GM06990 (cell line): ENCODE measurements around the gene ING2.

Source experiments
- DNase-seq: peaks from one replicate; pipeline ENCODE4 v3.0.0-alpha.2; 2011; ENCODE audit not compliant: insufficient read length; ENCODE audit errors: extremely low read depth
- H3K27me3 ChIP-seq: replicated peaks from 2 replicates; pipeline ENCODE4 v1.6.0; 2011; ENCODE audit warnings: low read length; ENCODE audit not compliant: control insufficient read depth, insufficient read depth
- H3K36me3 ChIP-seq: 2 replicates; pipeline ENCODE4 v1.5.1; 2011; ENCODE audit warnings: low read length; ENCODE audit not compliant: control insufficient read depth, insufficient read depth
- H3K4me3 ChIP-seq: replicated peaks from 2 replicates; pipeline ENCODE4 v1.5.1; 2011; ENCODE audit warnings: low read depth, mild to moderate bottlenecking, control low read depth, low read length
- TF ChIP-seq, protein P1 (sequence below): IDR thresholded peaks from 2 replicates; pipeline ENCODE4 v1.5.1; 2011; ENCODE audit warnings: low read length, control low read depth, mild to moderate bottlenecking, inconsistent platforms; ENCODE audit not compliant: insufficient read depth, poor library complexity, severe bottlenecking

The ING2 gene

DNA sequence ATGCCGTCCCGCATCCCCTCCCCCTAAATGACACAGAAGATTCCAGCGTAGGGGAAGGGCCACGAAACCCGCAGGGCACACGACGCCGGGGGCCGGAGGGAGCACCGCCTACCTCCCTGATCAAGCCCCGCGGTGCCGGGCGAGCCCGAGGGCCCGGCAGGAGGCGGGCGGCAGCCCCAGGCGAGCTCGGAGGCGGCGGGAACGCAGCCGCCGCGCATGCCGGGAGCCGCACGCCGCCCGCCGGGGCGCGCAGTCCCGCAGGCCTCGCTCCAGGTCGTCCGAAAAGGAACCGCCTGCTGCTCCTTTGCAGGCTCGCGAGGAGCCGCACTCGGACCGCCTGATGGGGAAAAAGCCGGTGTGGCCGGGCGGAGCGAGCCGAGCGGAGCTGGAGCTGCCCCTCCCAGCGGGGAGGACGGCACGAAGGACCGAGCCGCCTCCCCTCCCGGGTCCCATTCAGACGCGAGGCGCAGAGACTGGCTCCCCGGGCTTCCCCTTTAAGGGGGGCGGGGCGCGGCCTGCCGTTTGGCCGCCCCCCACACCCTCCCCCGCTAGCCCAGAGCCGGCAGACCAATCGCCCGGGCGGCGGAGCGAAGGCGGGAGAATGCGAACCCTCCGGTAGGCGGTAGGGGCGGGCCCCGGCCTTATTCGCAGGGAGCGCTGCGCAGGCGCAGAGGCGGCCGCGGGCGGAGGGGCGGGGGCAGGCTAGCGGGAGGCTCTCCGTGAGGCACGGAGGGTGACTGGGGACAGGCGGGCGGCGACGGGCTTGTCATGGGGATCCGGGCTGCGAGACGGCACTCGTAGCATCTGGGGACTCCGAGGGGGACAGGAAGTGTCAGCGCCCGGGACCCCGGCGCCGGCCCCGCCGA is 561 bp upstream of the ING2 start:
- Histone ChIP-seq H3K27me3 (no peaks in the 10 kb centered on the region), H3K36me3 (no peaks in the 10 kb centered on the region), H3K4me3 (peak overlapping the region; percentile 89)
- TF ChIP-seq, protein P1, sequence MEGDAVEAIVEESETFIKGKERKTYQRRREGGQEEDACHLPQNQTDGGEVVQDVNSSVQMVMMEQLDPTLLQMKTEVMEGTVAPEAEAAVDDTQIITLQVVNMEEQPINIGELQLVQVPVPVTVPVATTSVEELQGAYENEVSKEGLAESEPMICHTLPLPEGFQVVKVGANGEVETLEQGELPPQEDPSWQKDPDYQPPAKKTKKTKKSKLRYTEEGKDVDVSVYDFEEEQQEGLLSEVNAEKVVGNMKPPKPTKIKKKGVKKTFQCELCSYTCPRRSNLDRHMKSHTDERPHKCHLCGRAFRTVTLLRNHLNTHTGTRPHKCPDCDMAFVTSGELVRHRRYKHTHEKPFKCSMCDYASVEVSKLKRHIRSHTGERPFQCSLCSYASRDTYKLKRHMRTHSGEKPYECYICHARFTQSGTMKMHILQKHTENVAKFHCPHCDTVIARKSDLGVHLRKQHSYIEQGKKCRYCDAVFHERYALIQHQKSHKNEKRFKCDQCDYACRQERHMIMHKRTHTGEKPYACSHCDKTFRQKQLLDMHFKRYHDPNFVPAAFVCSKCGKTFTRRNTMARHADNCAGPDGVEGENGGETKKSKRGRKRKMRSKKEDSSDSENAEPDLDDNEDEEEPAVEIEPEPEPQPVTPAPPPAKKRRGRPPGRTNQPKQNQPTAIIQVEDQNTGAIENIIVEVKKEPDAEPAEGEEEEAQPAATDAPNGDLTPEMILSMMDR = no peak
- peak; percentile 99 for DNase-seq

DNA sequence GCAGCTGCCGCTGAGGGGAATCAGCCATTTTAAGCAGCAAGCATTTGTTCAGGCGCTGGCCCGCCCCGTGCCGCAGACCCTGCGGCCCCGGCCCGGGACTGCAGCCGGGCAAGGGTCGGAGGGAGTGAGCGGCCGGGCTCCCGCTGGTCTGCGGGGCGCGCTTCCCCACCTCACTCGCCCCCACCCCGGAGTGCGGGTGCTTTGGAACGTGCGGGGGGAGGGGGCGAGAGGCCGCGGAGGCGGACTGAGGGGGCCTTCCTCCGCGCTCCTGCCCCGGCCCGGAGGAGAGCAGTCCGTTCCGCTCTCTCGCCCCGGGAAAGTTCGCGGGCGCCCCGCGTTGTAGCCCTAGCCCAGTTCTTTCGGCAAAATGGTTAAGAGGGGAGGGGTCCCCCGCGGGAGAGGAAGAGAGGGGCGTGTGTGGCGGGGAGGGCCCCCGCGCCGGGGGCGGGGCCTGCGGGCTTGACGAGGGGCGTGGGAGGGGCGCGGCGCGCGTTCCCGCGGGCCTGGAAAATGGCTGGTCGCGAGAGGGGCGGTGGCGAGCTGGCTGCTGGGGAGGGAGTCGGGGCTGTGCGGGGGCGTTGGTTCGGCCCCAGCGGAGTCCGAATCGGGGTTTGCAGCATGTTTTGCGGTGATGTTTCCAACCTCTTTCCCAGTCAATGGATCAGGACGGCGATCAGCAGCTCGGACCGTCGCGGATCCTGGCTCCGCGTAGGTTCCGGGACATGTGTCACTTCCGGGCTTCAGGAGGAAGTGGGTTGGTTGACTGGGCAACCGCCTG is 942 bp downstream of the ING2 start:
- Histone ChIP-seq H3K27me3 (no peaks in the 10 kb centered on the region), H3K4me3 (peak overlapping the region; percentile 89), H3K36me3 (no peaks in the 10 kb centered on the region; the same call in 1 of the 2 replicates)
- DNase-seq = peak; percentile 89
- TF ChIP-seq, protein P1 = no peak

DNA sequence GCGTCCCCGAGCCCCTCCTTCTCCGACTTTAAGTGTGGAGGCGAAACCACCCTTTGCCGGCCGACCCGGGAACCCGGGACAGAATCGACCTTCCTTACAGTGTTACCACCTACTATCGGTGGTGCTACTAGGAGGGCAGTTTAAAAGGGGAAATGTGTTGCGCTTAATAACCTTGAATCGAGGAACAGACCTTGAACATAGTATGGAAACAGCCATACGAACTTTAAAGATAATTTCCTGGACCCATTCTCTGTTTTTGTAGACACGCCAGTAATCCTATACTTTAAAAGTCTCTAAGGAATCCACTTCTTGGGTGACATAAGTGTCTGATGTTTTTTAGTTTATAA is 1.5 kb downstream of the ING2 start:
- Histone ChIP-seq H3K36me3 (no peaks in the 10 kb centered on the region; the same call in 1 of the 2 replicates), H3K27me3 (no peaks in the 10 kb centered on the region), H3K4me3 (peak overlapping the region; percentile 89)
- DNase-seq = no peak
- TF ChIP-seq, protein P1 = no peak

DNA sequence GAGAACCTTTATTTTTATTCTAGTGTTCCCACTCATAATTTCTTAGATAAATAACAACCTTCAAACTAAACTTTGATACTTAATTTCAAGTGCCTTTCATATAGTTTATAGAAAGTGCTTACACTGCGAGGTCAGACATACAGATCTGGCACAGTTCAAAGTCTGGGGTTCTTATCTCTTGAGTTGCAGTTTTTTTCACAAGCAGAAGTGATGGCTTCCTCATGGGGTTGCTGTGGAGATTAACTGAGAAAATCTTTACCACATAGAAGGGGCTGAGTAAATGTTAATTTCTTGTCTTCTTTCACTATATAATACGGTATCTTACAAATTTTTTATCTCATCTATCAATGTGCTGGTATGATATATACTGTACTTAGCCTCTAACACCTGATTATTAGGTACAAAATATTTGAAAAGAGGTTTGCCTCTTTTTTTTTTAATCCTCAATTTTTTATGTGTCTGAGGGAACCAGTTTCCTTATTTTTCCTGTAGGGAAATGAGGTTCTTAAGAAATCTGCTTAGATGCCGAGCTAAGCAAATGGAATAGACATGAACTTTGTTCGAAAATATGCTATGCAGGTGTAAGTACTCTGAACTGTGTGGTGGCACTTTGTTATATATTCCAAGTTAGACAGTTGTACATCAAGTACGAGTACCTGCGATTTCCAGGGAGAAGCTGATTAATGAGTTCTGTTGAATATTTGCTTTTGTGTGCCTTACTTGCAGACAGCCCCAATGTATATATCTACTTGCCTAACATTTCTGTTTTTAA is 3.3 kb downstream of the ING2 start:
- Histone ChIP-seq H3K27me3 (no peaks in the 10 kb centered on the region), H3K4me3 (no peak overlapping the region), H3K36me3 (no peaks in the 10 kb centered on the region; the same call in 1 of the 2 replicates)
- TF ChIP-seq, protein P1 = no peak
- no peak for DNase-seq

DNA sequence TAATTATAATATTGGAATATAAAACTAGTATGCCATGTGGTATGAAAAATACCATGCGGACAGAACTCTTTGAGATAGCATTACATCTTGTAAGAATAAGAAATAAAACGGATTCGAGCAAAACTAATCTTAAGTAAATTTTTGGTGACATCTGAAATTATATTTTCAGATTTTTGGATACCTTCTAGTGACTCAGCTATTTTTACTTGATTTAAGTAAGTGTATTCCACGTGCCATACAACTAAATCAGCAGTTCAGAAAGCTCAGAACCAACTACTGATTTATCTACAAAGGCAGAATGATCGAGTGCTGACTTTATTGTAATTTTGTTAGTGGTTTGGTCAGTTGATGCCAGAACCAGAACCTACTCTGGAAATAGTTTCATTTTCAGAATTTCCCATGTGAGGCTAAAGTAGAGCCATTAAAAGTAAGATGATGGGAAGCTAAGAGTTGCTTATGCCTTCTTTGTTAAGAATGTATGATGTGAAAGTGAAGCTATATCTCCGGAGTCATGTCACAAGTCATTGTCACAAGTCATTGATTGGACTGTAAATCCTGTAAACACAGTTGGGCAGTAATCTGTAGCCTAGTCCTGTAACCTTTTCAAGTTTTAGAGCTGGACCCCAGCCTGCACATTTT is 4.0 kb downstream of the ING2 start:
- Histone ChIP-seq H3K36me3 (no peaks in the 10 kb centered on the region; the same call in 1 of the 2 replicates), H3K4me3 (no peak overlapping the region), H3K27me3 (no peaks in the 10 kb centered on the region)
- DNase-seq = no peak
- TF ChIP-seq, protein P1 = no peak
